Neural progenitor cell (in vitro differentiated cells): ENCODE data around the gene CRACR2A.

Experiments
- CTCF ChIP-seq: fragments of 200-600 bp; sonication (generic); IDR thresholded peaks from 2 replicates; pipeline ENCODE4 v1.5.1; 2017; ENCODE audit warnings: antibody characterized with exemption, mild to moderate bottlenecking
- EZH2 ChIP-seq: fragments of 200-600 bp; sonication (generic); IDR thresholded peaks from 2 replicates; pipeline ENCODE4 v1.6.1; 2017; ENCODE audit warnings: antibody characterized with exemption, mild to moderate bottlenecking, moderate library complexity
- EZH2phosphoT487 ChIP-seq: fragments of 200-600 bp; sonication (generic); IDR thresholded peaks from 2 replicates; pipeline ENCODE4 v1.6.1; 2017; ENCODE audit warnings: antibody characterized with exemption

- TF ChIP-seq CTCF, result no peak
- no peak for TF ChIP-seq EZH2phosphoT487
- no peak for TF ChIP-seq EZH2
Measured at GRCh38 chr12:3624273-3624672, 128.6 kb downstream of the CRACR2A start.
